ENCODE data around the gene DEPDC5. TPM values are rescaled to one million over a fixed set of nuclear protein-coding genes. Genes with fewer than 3 reads are reported as not detected.
A peak's percentile ranks its signal among the peaks of the same experiment; 100 is the strongest.

The DEPDC5 gene
- total and polyA plus RNA-seq, 2 of the 8 experiments (the other 6 are each of a cell fraction or from before 2014, with no cell fraction given), result 18.3 to 26.5 TPM

DNA sequence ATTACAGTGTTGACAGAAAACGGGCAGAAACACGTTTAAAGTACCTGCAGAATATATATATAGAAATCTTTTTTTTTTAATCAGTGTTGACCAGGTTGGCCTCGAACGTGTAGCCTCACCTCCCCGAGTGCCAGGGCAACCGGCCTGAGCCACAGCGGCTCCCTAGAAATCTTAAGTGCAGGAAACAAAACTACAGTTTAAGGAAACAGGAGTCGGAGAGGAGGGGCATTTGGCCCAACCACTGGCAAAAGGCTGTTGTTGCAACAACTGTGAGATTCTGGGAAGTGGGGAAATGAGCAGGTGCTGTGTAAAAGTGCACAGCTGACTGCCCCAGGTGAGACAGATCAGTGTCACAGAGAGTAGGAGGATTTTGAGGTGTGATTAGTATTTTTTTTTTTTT, 194.2 kb downstream of the DEPDC5 start:
- Histone ChIP-seq H3K79me1 (ENCODE audit: low read depth, low read length) (peaks cover 10% of the 10 kb centered on the region), H4K8ac (ENCODE audit: extremely low read depth, insufficient read depth, low read length) (no peak overlapping the region), H4K91ac (replicated peaks; ENCODE audit: insufficient read length, low read length) (no peak overlapping the region), H3K79me2 (ENCODE audit: control insufficient read depth in 1 of 2, insufficient read depth in 2 of 2, low read length in 2 of 2) (peaks cover 36 to 81% of the 10 kb centered on the region in 2 experiments), H3K4me2 (ENCODE audit: insufficient read depth in 1 of 2, low read depth in 2 of 2, low read length in 2 of 2) (no peak overlapping the region), H3K56ac (replicated peaks; ENCODE audit: insufficient read length, low read depth, low read length) (no peak overlapping the region), H2BK12ac (ENCODE audit: low read depth, low read length) (no peak overlapping the region), H3K4ac (replicated peaks; ENCODE audit: insufficient read length, low read depth, low read length) (no peak overlapping the region), H3K9me3 (ENCODE audit: insufficient read depth in 2 of 2, low read depth in 1 of 2, low read length in 1 of 2) (no peaks in the 10 kb centered on the region), H2BK5ac (ENCODE audit: low read depth, low read length) (no peak overlapping the region), H2BK120ac (replicated peaks; ENCODE audit: low read depth, low read length) (no peak overlapping the region), H3K23ac (ENCODE audit: insufficient read length) (no peak overlapping the region), H4K20me1 (replicated peaks in 1 of 2; ENCODE audit: control insufficient read depth in 1 of 2, insufficient read depth in 2 of 2, low read length in 2 of 2) (peaks cover 23 to 28% of the 10 kb centered on the region in 2 experiments), H3K23me2 (ENCODE audit: low read depth, low read length) (peaks cover 9% of the 10 kb centered on the region; the same call in 1 of the 2 replicates), H2AK5ac (ENCODE audit: low read depth, low read length) (no peak overlapping the region), H2BK20ac (ENCODE audit: low read length) (no peak overlapping the region), H3K36me3 (ENCODE audit: control insufficient read depth in 2 of 4, insufficient read depth in 4 of 4, low read length in 3 of 4) (peaks cover 0 to 42% (median 11%) of the 10 kb centered on the region in 4 experiments; a peak in 7 of 8 replicates), H3K27me3 (replicated peaks in 1 of 4; ENCODE audit: control insufficient read depth in 3 of 4, extremely low read depth in 1 of 4, insufficient read depth in 3 of 4, low read length in 3 of 4) (no peaks in the 10 kb centered on the region), H3K4me3 (ENCODE audit: extremely low read depth in 1 of 4, insufficient read depth in 2 of 4, low read depth in 3 of 4, low read length in 4 of 4) (no peak overlapping the region), H4K5ac (ENCODE audit: insufficient read length, low read depth, low read length) (no peak overlapping the region), H3K9ac (replicated peaks in 1 of 4; ENCODE audit: extremely low read depth in 1 of 4, low read depth in 3 of 4, low read length in 3 of 4) (no peak overlapping the region), H3K18ac (ENCODE audit: extremely low read depth, low read length) (no peak overlapping the region), H2AFZ (ENCODE audit: low read length) (no peak overlapping the region), H3K4me1 (replicated peaks in 1 of 4; ENCODE audit: control insufficient read depth in 3 of 4, insufficient read depth in 4 of 4, low read length in 3 of 4) (peaks cover 5 to 21% (median 16%) of the 10 kb centered on the region in 4 experiments; a peak in 6 of 7 replicates), H3K14ac (ENCODE audit: insufficient read length) (no peak overlapping the region), H3K27ac (ENCODE audit: low read depth, low read length) (no peak overlapping the region), H2BK15ac (ENCODE audit: low read length) (no peak overlapping the region)
- ChIA-PET CTCF (ENCODE audit: partially characterized antibody) (interaction anchor here (0.6 to 3.5 kb wide), 5 partner anchors 9 to 192 kb away, joined by 3 to 18 read pairs (median 3); no protein-coding TSS in a partner anchor), POLR2A (ENCODE audit: partially characterized antibody) (interaction anchor here (0.6 to 2.1 kb wide), 4 partner anchors 13 to 388 kb away, joined by 3 to 7 read pairs (median 4); no protein-coding TSS in a partner anchor)
- TF ChIP-seq TCF12 (IDR thresholded peaks at IDR 0.05; ENCODE audit: low read depth, low read length) (no peak), POLR2AphosphoS5 (IDR thresholded peaks at IDR 0.05; ENCODE audit: low read depth, low read length) (0 out of 2 replicates have a peak, but pooled peaks have one; percentile 16)
- DNase-seq (ENCODE audit: low read depth in 1 of 2, low spot score in 2 of 2) (no peak), FAIRE-seq (no peak)
- WGBS, 2 experiments (ENCODE audit: extremely low coverage in 1 of 2, insufficient coverage in 1 of 2, insufficient read length in 1 of 2, insufficient replicate concordance in 2 of 2, low coverage in 1 of 2, low lambda C conversion rate in 2 of 2, missing lambda C conversion rate in 1 of 2), result 96% methylated on average over 8 of the region's 8 CpGs; no CpG with 5 or more reads in 1 of the 2 experiments
